HEK293 (cell line): ENCODE measurements around the gene HOXA4.

Source experiments
- CTCF ChIA-PET: fragments of 350-600 bp; formaldehyde crosslinking; extraction: SDS; loops from one replicate; lab custom pipeline; 2021; ENCODE audit warnings: antibody characterized with exemption; lab: Yijun Ruan, JAX
- POLR2A ChIA-PET: fragments of 300-600 bp; formaldehyde crosslinking; extraction: SDS; loops from one replicate; lab custom pipeline; 2020; ENCODE audit warnings: antibody characterized with exemption, inconsistent platforms; lab: Yijun Ruan, JAX
- H3K27ac ChIP-seq: fragments of 200-500 bp; sonication (Bioruptor generic); 2 replicates; pipeline ENCODE4 v1.5.1; 2014; ENCODE audit warnings: low read depth, low read length, control low read depth, inconsistent platforms; ENCODE audit errors: extremely low read depth
- H3K36me3 ChIP-seq, 2 experiments: fragments of 200-500 bp in 1 of 2; sonication (Bioruptor generic) in 1 of 2; 1 replicate in 1 of 2; 2 replicates in 1 of 2; pipeline ENCODE4 v1.5.1; 2014 to 2017; ENCODE audit warnings: inconsistent platforms in 2 of 2, low read length in 2 of 2; ENCODE audit not compliant: control insufficient read depth in 2 of 2, insufficient read depth in 1 of 2
- H3K4me1 ChIP-seq: fragments of 200-500 bp; sonication (Bioruptor generic); 2 replicates; pipeline ENCODE4 v1.5.1; 2014; ENCODE audit warnings: mild to moderate bottlenecking, low read length, inconsistent platforms; ENCODE audit not compliant: control insufficient read depth, insufficient read depth
- H3K4me3 ChIP-seq: 2 replicates; pipeline ENCODE4 v1.5.1; 2011; ENCODE audit warnings: low read depth, mild to moderate bottlenecking, control low read depth, low read length, moderate library complexity
- H3K9me3 ChIP-seq: fragments of 200-500 bp; sonication (Bioruptor generic); 2 replicates; pipeline ENCODE4 v1.5.1; 2014; ENCODE audit warnings: low read depth, low read length, inconsistent platforms; ENCODE audit not compliant: control insufficient read depth, insufficient read depth
- BCL11A ChIP-seq: fragments of 450-650 bp; formaldehyde crosslinking; IDR thresholded peaks from 2 replicates; pipeline ENCODE4 v1.5.1; 2016; ENCODE audit warnings: low read depth, missing biosample characterization, missing genetic modification characterization
- FEZF1 ChIP-seq: fragments of 450-650 bp; formaldehyde crosslinking; IDR thresholded peaks from 2 replicates; pipeline ENCODE4 v1.5.1; 2016; ENCODE audit warnings: missing biosample characterization, missing genetic modification characterization
- GFI1B ChIP-seq: fragments of 450-650 bp; formaldehyde crosslinking; IDR thresholded peaks from 2 replicates; pipeline ENCODE4 v1.5.1; 2016; ENCODE audit warnings: missing biosample characterization, missing genetic modification characterization
- GLI4 ChIP-seq: fragments of 450-650 bp; formaldehyde crosslinking; IDR thresholded peaks from 2 replicates; pipeline ENCODE4 v1.5.1; 2016; ENCODE audit warnings: missing biosample characterization, missing genetic modification characterization
- GLIS1 ChIP-seq: fragments of 450-650 bp; formaldehyde crosslinking; IDR thresholded peaks from 2 replicates; pipeline ENCODE4 v1.5.1; 2016; ENCODE audit warnings: missing biosample characterization, missing genetic modification characterization
- IKZF3 ChIP-seq: fragments of 450-650 bp; IDR thresholded peaks from 2 replicates; pipeline ENCODE4 v1.5.0; 2018; ENCODE audit warnings: missing biosample characterization, mild to moderate bottlenecking, missing genetic modification characterization, moderate library complexity
- MZF1 ChIP-seq: fragments of 450-650 bp; formaldehyde crosslinking; IDR thresholded peaks from 2 replicates; pipeline ENCODE4 v1.5.1; 2017; ENCODE audit warnings: missing biosample characterization, missing genetic modification characterization, borderline replicate concordance
- OVOL3 ChIP-seq: fragments of 450-650 bp; formaldehyde crosslinking; IDR thresholded peaks from 2 replicates; pipeline ENCODE4 v1.5.1; 2016; ENCODE audit warnings: missing biosample characterization, missing genetic modification characterization
- PRDM1 ChIP-seq: fragments of 450-650 bp; formaldehyde crosslinking; IDR thresholded peaks from 2 replicates; pipeline ENCODE4; 2016; ENCODE audit warnings: missing biosample characterization, missing genetic modification characterization
- PRDM6 ChIP-seq: fragments of 450-650 bp; formaldehyde crosslinking; IDR thresholded peaks from 2 replicates; pipeline ENCODE4 v1.5.1; 2017; ENCODE audit warnings: missing biosample characterization, missing genetic modification characterization
- WT1 ChIP-seq: fragments of 450-650 bp; formaldehyde crosslinking; IDR thresholded peaks from 2 replicates; pipeline ENCODE4 v1.5.1; 2016; ENCODE audit warnings: missing biosample characterization, missing genetic modification characterization
- ZBTB1 ChIP-seq: fragments of 450-650 bp; formaldehyde crosslinking; IDR thresholded peaks from 2 replicates; pipeline ENCODE4 v1.5.1; 2016; ENCODE audit warnings: missing biosample characterization, missing genetic modification characterization
- ZBTB17 ChIP-seq: fragments of 450-650 bp; formaldehyde crosslinking; IDR thresholded peaks from 2 replicates; pipeline ENCODE4 v1.5.1; 2016; ENCODE audit warnings: missing biosample characterization, missing genetic modification characterization
- ZBTB6 ChIP-seq: fragments of 450-650 bp; formaldehyde crosslinking; IDR thresholded peaks from 2 replicates; pipeline ENCODE4 v1.5.1; 2017; ENCODE audit warnings: missing biosample characterization, missing genetic modification characterization
- ZEB2 ChIP-seq: fragments of 450-650 bp; formaldehyde crosslinking; IDR thresholded peaks from 2 replicates; pipeline ENCODE4 v1.5.1; 2016; ENCODE audit warnings: missing biosample characterization, missing genetic modification characterization
- ZNF10 ChIP-seq: fragments of 450-650 bp; formaldehyde crosslinking; IDR thresholded peaks from 2 replicates; pipeline ENCODE4 v1.5.1; 2017; ENCODE audit warnings: missing biosample characterization, missing genetic modification characterization
- ZNF140 ChIP-seq: fragments of 450-650 bp; formaldehyde crosslinking; IDR thresholded peaks from 2 replicates; pipeline ENCODE4 v1.5.1; 2016; ENCODE audit warnings: missing biosample characterization, missing genetic modification characterization
- ZNF19 ChIP-seq: fragments of 450-650 bp; formaldehyde crosslinking; IDR thresholded peaks from 2 replicates; pipeline ENCODE4; 2016; ENCODE audit warnings: missing biosample characterization, missing genetic modification characterization, low read depth
- ZNF24 ChIP-seq: fragments of 450-650 bp; formaldehyde crosslinking; IDR thresholded peaks from 2 replicates; pipeline ENCODE4 v1.5.1; 2016; ENCODE audit warnings: missing biosample characterization, missing genetic modification characterization
- ZNF302 ChIP-seq: fragments of 450-650 bp; formaldehyde crosslinking; IDR thresholded peaks from 2 replicates; pipeline ENCODE4 v1.5.1; 2016; ENCODE audit warnings: missing biosample characterization, missing genetic modification characterization, low read depth
- ZNF366 ChIP-seq: fragments of 450-650 bp; formaldehyde crosslinking; conservative IDR thresholded peaks from 2 replicates; pipeline ENCODE4 v1.5.1; 2016; ENCODE audit warnings: missing biosample characterization, missing genetic modification characterization
- ZNF610 ChIP-seq: fragments of 450-650 bp; formaldehyde crosslinking; IDR thresholded peaks from 2 replicates; pipeline ENCODE4 v1.5.1; 2016; ENCODE audit warnings: missing biosample characterization, missing genetic modification characterization, borderline replicate concordance
- ZNF654 ChIP-seq: fragments of 450-650 bp; formaldehyde crosslinking; IDR thresholded peaks from 2 replicates; pipeline ENCODE4 v1.5.1; 2016; ENCODE audit warnings: low read depth, missing biosample characterization, missing genetic modification characterization
- ZXDB ChIP-seq: fragments of 450-650 bp; formaldehyde crosslinking; IDR thresholded peaks from 2 replicates; pipeline ENCODE4 v1.5.1; 2016; ENCODE audit warnings: missing biosample characterization, missing genetic modification characterization
- TF ChIP-seq, protein P1 (sequence below): fragments of 450-650 bp; formaldehyde crosslinking; IDR thresholded peaks from 2 replicates; pipeline ENCODE4 v1.5.1; 2016; ENCODE audit warnings: missing biosample characterization, missing genetic modification characterization
- TF ChIP-seq, protein P2 (sequence below): fragments of 450-650 bp; formaldehyde crosslinking; IDR thresholded peaks from 2 replicates; pipeline ENCODE4 v1.5.1; 2016; ENCODE audit warnings: missing biosample characterization, missing genetic modification characterization

The HOXA4 gene

GRCh38 chr7:27141923-27142579 is 11.5 kb upstream of the HOXA4 start (continued):
- no peak for TF ChIP-seq ZNF19 (tag by site-specific recombination)
- TF ChIP-seq, all 188 proteins: peak for 5

- Histone ChIP-seq H3K36me3 (peaks cover 0 to 58% of the 10 kb centered on the region in 2 experiments; a peak in 2 of 3 replicates), H3K4me3 (peak overlapping the region; percentile 79), H3K27ac (peak overlapping the region; percentile 98), H3K4me1 (peaks cover 25% of the 10 kb centered on the region), H3K9me3 (no peaks in the 10 kb centered on the region)
- TF ChIP-seq ZNF302 (tag by site-specific recombination) = no peak
- ChIA-PET CTCF (interaction anchor here (0.6 to 4.4 kb wide), 16 partner anchors 9 to 955 kb away, joined by 3 to 26 read pairs (median 6); partner anchors contain the start of gene HOXA4), POLR2A (interaction anchor here (0.6 to 1.2 kb wide), 7 partner anchors 21 to 772 kb away, joined by 3 to 6 read pairs (median 3); partner anchors contain the start of gene SKAP2)
These were observed 10.8 kb upstream of the HOXA4 start for GRCh38 chr7:27141137-27141922.

DNA sequence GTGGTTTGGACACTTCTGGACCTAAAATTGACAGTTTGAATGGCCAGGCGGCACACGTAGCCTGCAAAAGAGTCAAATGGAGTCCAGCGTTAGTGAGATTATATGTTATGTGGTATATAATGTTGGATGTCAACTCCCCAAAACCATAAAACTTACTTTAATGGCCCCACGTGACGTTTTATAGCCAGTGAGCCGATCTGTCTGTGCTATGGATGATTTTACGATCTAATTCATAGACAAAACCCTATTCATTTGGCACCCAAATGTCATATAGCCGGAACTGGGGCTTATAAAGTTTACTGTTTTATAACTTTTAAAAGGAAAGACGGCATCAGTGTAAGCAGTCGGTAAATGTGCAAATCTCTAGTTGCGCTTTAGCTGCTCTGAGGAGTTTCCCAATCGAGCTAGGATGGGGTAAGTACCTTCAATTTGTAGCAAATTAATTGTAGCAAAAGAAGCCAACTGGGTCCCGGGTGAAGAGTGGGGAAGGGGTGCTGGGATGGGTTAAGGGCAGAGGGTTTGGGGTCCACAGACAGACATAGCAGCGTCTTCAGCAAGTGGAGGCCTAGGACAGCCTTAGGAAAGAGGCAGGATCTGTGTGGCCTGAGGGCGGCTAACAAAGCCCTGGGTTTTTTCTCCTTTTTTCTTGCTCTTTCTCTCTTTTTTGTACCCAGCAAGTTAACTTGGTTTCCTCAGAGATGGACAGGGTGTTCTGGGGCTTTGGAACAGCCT is 9.7 kb upstream of the HOXA4 start:
- H3K9me3 ChIP-seq = no peaks in the 10 kb centered on the region
- ChIA-PET POLR2A (interaction anchor here (1.3 kb wide), 1 partner anchor 21 kb away, joined by 3 read pairs; no protein-coding TSS in a partner anchor), CTCF (interaction anchor here (0.6 to 4.4 kb wide), 11 partner anchors 8 to 460 kb away, joined by 3 to 26 read pairs (median 7); partner anchors contain the start of gene HOXA4)
- peak overlapping the region; percentile 98 for H3K27ac ChIP-seq
- peaks cover 0 to 48% of the 10 kb centered on the region in 2 experiments; a peak in 1 of 3 replicates for H3K36me3 ChIP-seq
- peaks cover 33% of the 10 kb centered on the region for H3K4me1 ChIP-seq
- H3K4me3 ChIP-seq = no peak overlapping the region
- TF ChIP-seq ZNF610 (0 out of 2 replicates have a peak, but pooled peaks have one; percentile 24), ZNF654 (tag by site-specific recombination) (peak; percentile 12; the same call in 1 of the 2 replicates), ZEB2 (tag by site-specific recombination) (0 out of 2 replicates have a peak, but pooled peaks have one; percentile 40), MZF1 (peak; percentile 91), IKZF3 (peak; percentile 46; the same call in 1 of the 2 replicates), PRDM1 (tag by site-specific recombination) (no peak), BCL11A (tag by site-specific recombination) (peak; percentile 59; the same call in 1 of the 2 replicates), PRDM6 (peak; percentile 99), WT1 (tag by site-specific recombination) (peak; percentile 97), ZXDB (tag by site-specific recombination) (peak; percentile 69), FEZF1 (peak; percentile 99), GLIS1 (tag by site-specific recombination) (peak; percentile 60), GFI1B (tag by site-specific recombination) (peak; percentile 10; the same call in 1 of the 2 replicates), OVOL3 (peak; percentile 82), ZNF140 (tag by site-specific recombination) (no peak), GLI4 (tag by site-specific recombination) (no peak), ZNF10 (tag by site-specific recombination) (peak; percentile 28; the same call in 1 of the 2 replicates), ZBTB6 (no peak), ZNF366 (tag by site-specific recombination) (peak; percentile 62), ZBTB1 (no peak), ZBTB17 (tag by site-specific recombination) (peak; percentile 14; the same call in 1 of the 2 replicates), ZNF24 (tag by site-specific recombination) (peak; percentile 63; the same call in 1 of the 2 replicates)
- TF ChIP-seq, protein P1, sequence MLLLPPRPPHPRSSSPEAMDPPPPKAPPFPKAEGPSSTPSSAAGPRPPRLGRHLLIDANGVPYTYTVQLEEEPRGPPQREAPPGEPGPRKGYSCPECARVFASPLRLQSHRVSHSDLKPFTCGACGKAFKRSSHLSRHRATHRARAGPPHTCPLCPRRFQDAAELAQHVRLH (tag by site-specific recombination) = peak; percentile 94
- TF ChIP-seq, protein P2, sequence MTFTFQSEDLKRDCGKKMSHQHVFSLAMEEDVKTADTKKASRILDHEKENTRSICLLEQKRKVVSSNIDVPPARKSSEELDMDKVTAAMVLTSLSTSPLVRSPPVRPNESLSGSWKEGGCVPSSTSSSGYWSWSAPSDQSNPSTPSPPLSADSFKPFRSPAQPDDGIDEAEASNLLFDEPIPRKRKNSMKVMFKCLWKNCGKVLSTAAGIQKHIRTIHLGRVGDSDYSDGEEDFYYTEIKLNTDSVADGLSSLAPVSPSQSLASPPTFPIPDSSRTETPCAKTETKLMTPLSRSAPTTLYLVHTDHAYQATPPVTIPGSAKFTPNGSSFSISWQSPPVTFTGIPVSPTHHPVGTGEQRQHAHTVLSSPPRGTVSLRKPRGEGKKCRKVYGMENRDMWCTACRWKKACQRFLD (tag by site-specific recombination) = no peak
